HFF-Myc (cell line): ENCODE results near the gene HOXD8.

ENCODE experiments used
- DNase-seq: peaks from one replicate; pipeline ENCODE4 v3.0.0-alpha.2; 2011; ENCODE audit warnings: low read depth; ENCODE audit errors: extremely low read depth
- H3K4me3 ChIP-seq: replicated peaks from 2 replicates; pipeline ENCODE4 v1.5.1; 2011; ENCODE audit warnings: low read depth, mild to moderate bottlenecking, control low read depth, low read length
- TF ChIP-seq, protein P1 (sequence below): IDR thresholded peaks from 2 replicates; pipeline ENCODE4 v1.5.1; 2012; ENCODE audit warnings: mild to moderate bottlenecking, low read depth, low read length, control low read depth; ENCODE audit errors: missing control alignments

The HOXD8 gene

DNA sequence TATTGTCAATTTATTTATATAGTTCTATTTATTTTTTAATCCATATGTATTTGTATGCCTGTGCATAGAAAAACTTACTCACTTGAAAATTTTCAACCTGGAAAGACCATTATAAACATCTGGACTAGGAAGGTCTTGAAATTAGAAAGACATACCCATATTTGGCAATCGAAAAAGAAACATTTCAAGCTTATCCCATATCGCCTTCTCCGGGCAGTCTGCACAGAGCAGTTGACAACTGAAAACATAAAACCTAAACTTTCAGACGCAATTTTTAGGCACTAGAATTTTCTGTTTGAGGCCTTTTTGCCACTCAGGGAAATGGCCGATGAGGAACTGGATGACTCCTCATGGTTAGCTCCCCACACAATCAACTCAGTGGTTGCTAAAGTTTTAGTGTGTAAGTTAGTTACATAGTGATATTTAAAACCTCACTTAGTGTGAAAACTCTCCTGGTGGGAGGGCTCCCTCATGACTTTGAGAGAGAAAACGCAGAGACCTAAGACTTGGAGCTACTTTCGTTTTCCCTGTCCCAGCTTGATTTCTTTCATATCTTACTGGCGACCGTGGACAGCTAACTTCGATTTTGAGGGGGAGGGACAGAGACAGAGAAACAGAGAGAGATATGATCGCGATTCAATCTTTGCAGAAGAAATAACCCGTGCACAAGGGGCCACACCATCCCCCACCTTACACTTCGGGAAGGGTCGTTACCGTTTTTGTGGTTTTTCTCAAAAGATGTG is 33.1 kb upstream of the HOXD8 start:
- H3K4me3 ChIP-seq = peak overlapping the region; percentile 39
- DNase-seq = no peak
- TF ChIP-seq, protein P1, sequence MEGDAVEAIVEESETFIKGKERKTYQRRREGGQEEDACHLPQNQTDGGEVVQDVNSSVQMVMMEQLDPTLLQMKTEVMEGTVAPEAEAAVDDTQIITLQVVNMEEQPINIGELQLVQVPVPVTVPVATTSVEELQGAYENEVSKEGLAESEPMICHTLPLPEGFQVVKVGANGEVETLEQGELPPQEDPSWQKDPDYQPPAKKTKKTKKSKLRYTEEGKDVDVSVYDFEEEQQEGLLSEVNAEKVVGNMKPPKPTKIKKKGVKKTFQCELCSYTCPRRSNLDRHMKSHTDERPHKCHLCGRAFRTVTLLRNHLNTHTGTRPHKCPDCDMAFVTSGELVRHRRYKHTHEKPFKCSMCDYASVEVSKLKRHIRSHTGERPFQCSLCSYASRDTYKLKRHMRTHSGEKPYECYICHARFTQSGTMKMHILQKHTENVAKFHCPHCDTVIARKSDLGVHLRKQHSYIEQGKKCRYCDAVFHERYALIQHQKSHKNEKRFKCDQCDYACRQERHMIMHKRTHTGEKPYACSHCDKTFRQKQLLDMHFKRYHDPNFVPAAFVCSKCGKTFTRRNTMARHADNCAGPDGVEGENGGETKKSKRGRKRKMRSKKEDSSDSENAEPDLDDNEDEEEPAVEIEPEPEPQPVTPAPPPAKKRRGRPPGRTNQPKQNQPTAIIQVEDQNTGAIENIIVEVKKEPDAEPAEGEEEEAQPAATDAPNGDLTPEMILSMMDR = no peak

DNA sequence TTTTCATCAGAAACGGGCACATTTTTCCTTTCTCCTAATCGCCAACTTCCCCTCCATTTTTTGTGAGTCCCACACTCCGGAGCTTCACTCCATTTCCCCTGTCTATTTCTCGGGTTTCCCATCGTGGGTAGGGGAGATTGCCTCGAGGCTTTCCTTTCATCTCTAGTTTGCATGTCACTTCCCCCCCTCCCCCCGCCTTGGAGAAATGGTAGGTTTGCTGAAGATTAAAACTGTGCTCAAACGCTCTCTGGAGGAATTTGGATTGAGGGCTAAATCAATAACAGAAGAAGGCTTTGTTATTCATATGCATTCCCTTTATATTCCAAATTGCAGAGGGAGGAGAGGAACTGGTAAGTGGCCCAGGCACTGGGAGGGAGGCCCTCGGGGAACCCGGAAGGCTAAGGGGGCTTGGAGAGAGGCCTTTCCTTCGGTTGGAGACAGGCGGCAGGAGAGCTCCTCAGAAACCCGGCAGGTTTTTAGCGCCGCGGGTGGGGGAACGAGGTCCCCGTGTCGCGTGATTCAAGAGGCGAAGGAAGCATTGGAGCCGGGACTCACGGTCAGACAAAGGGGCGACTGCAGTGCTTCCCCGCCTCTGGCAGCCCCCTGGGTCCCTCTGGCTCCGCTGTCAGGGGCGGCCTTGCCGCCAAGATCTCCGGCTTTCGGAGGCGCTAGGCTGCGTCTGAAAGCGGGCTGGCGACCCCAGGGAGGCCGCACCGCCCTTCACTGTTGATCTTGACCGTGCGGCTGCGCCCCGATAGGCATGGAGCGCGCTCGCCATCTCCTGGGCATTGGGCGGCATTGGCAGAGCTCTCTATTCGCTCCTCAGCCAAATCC is 32.3 kb upstream of the HOXD8 start:
- peak overlapping the region; percentile 39 for H3K4me3 ChIP-seq
- TF ChIP-seq, protein P1 = peak; percentile 87
- DNase-seq = peak; percentile 45

DNA sequence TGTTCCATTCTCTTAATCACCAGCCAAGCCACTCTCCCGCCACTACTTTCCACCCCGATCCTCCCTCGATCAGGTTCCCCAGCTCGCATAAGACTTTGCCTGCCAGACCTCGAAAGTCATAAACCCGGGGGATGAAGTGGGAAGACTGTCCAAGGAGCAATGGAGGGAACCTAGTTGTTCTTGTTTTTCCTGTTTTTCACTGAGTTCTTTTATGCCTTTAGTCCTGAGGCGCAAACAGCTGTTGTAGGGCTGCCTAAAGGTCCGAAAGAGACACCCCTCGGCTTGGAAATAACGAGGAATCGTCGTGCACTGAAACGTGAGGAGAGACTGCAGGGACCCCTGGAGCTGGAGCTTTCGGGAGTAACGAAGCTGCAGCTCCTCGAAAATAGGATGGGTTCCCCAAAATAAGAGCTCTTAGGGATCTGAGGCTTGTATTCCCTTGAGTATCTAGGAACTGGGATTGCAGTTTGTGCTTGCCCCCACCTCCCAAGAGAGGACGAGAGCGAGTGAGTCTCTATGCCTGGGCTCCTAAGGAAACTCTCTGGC is 31.6 kb upstream of the HOXD8 start:
- peak overlapping the region; percentile 39 for H3K4me3 ChIP-seq
- no peak for DNase-seq
- TF ChIP-seq, protein P1 = no peak

DNA sequence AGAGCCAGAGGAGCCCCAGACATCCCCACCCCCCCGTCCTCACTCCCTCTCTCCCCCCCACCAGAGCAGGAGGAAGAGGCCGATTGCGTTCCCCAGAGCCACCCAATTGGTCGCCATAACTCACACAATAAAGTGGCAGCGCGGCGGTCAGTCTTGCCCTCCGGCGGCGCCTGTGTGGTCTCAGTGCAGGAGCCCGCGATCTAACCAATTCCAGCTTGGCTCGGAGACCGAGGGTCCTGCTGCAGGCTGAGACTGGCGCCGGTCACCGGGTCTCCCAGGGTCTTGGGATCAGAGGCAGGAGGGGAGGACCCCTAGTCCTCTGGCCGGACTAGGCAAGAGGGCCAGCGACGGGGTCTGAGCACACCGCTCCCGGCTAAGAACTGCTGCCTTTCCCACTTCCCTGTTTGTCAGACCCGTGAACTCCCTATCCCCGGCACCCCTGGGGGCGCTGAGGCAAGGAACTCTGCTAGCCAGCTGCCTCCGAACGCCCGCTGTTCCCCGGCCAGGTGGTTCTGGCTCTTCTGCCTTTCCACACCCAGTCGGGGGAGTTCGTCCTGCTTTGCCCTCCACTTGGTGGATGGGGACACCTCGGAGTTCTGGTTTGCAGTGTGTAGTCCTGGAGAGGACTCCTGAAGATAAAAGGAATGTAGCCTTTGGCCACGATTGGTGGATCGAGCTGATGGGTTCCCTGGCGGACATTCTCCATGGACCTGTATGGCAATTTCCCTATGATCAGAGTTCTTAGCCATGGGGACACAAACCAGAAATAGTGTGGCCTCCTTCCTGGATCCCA is 30.9 kb upstream of the HOXD8 start:
- TF ChIP-seq, protein P1 = no peak
- no peak for DNase-seq
- no peak overlapping the region; the same call in 1 of the 2 replicates for H3K4me3 ChIP-seq

DNA sequence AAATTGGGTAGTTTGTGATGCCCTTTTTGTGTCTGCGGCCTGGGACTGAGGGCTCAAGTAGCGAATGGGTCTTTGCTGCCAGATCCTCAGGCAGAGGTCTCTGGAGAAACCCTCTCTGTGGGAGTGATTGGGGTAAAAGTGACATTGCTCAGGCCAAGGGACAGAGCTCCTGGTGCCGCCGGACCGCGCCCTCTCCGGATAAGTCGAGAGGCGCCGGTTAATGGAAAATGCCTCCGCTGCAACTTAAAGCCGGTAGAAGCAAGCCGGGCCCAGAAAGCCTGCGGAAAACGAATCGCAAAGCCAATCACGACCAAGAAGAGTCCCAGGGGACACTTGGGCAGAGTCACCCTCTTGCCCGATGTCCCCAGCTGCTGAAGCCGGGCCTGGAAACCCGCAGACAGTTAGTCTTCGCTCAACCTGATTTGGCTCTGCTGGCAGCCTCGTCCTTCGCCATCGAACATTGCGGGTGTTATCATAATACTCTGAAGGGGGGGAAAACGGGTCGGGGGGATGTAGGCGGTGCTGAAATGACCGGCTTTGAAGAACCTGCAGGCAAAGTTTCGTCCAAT is 30.3 kb upstream of the HOXD8 start:
- TF ChIP-seq, protein P1 = no peak
- no peak for DNase-seq

More for the DNA sequence above, 30.3 kb upstream of the HOXD8 start:
- no peak overlapping the region for H3K4me3 ChIP-seq
